Esophagus muscularis mucosa (tissue), 4 donors: Measurements from ENCODE around the gene SPEG. TPM values are rescaled to one million over a fixed set of nuclear protein-coding genes. Genes with fewer than 3 reads are reported as not detected.

Experiments
- DNase-seq: peaks from one replicate; pipeline ENCODE4 v3.0.0-alpha.2; 2017; ENCODE audit errors: extremely low spot score
- H3K27ac ChIP-seq, 4 donors: fragments of 200-600 bp; sonication (generic); replicated peaks in 1 of 4; 1 replicate in 3 of 4; 2 replicates in 1 of 4; pipeline ENCODE4 v1.5.1; 2016 to 2019; ENCODE audit warnings: mild to moderate bottlenecking in 1 of 4
- H3K27me3 ChIP-seq, 4 donors: fragments of 200-600 bp; sonication (generic); one replicate each; pipeline versions ENCODE4 v1.5.1 to v1.6.0; 2016 to 2019
- H3K36me3 ChIP-seq, 4 donors: fragments of 200-600 bp; sonication (generic); one replicate each; pipeline ENCODE4 v1.5.1; 2016 to 2019
- H3K4me1 ChIP-seq, 4 donors: fragments of 200-600 bp; sonication (generic); one replicate each; pipeline ENCODE4 v1.5.1; 2016 to 2019
- H3K4me3 ChIP-seq, 4 donors: fragments of 200-600 bp; sonication (generic); 1 replicate in 2 of 4; 2 replicates in 2 of 4; pipeline ENCODE4 v1.5.1; 2016 to 2019; ENCODE audit warnings: mild to moderate bottlenecking in 4 of 4, moderate library complexity in 1 of 4
- H3K9me3 ChIP-seq, 4 donors: fragments of 200-600 bp; sonication (generic); 1 replicate in 3 of 4; 2 replicates in 1 of 4; pipeline ENCODE4 v1.5.1; 2016 to 2019
- EP300 ChIP-seq: sonication (generic); formaldehyde crosslinking; IDR thresholded peaks from one replicate; pipeline ENCODE4 v1.6.1; 2017; ENCODE audit warnings: antibody characterized with exemption
- POLR2A ChIP-seq: fragments of 450-650 bp; IDR thresholded peaks from one replicate; pipeline ENCODE4 v1.6.1; 2017; ENCODE audit warnings: antibody characterized with exemption, moderate library complexity, mild to moderate bottlenecking, low read depth
- POLR2AphosphoS5 ChIP-seq, 2 donors: sonication (generic); formaldehyde crosslinking; IDR thresholded peaks; one replicate each; pipeline ENCODE4 v1.6.1; 2017; ENCODE audit warnings: antibody characterized with exemption in 2 of 2
- WGBS: methylation state at CpG from one replicate; pipeline ENCODE4 v1.1.5; 2018; 5-methylcytosine and 5-hydroxymethylcytosine counted together
- intact Hi-C: fragments of 100-400 bp; cut with DNase I; formaldehyde crosslinking; loops from one replicate; pipeline ENCODE4 v1.15.1; 2023
- total RNA-seq, 4 donors: library from RNA; depleted of rRNA; stranded (reverse); fragments of >200 nt; gene quantifications; one replicate each; pipeline versions ENCODE4 v1.1.0 to v1.2.1, GENCODE V29; 2016
- TF ChIP-seq, protein P1 (sequence below), 3 experiments: fragments of 200-600 bp in 2 of 3; fragments of 450-650 bp in 1 of 3; sonication (generic) in 2 of 3; IDR thresholded peaks; one replicate each; pipeline ENCODE4 v1.5.1; 2017 to 2019; ENCODE audit warnings: antibody characterized with exemption in 3 of 3, mild to moderate bottlenecking in 2 of 3, moderate library complexity in 1 of 3

The SPEG gene
- total RNA-seq, 4 donors from 2014 or later = 115 to 251 (median 180) TPM

DNA sequence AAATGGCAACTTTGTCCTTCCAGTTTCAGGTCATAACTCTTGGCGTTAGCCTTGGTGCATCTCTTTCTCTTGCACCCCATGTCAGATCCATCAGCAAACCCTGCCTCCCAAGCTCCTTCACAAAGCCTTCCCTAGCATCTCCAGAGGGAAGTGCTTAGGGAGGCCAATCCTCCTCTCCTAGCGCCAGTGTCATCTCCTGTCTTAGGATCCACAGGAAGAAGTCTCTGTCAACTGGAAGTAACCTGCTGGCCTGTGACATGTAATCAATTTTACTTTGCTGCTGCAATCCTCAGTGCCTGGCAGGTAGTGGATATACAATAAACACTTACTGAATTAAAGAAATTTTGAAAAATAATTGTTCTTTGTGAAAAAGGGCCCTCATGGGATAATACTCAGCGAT lies 39.0 kb upstream of the SPEG start:
- no peak overlapping the region for H3K27ac ChIP-seq

DNA sequence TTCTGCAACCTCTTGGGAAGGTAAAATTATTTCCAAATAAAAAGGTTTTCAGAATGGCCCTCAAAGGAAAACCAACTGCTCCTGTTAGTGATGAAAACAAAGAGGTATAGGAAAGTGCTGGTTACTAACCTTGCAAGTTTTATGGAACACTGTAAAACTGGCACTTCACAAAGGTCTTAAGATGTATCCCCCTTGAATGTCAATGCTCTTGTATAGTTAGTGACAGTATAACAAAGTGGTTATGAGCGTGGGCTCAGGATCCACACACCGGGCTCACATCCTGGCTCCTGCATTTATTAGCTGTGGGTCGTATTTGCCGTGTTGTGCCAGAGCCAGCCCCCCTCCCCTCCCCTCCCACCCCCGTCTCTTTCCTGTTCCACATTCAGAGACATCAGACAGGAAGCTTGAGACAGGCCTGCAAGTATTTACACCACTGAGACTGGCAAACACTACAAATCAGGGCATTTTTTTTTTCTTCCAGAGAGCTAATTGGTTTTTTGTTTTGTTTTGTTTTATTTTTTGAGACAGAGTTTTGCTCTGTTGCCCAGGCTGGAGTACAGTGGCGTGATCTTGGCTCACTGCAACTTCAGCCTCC lies 37.7 kb upstream of the SPEG start:
- whole genome bisulfite sequencing = 62% methylated on average over 6 of the region's 6 CpGs
- TF ChIP-seq EP300 (no peak), POLR2A (no peak), POLR2AphosphoS5 (IDR thresholded peaks at IDR 0.05) (no peak)
- TF ChIP-seq, protein P1, sequence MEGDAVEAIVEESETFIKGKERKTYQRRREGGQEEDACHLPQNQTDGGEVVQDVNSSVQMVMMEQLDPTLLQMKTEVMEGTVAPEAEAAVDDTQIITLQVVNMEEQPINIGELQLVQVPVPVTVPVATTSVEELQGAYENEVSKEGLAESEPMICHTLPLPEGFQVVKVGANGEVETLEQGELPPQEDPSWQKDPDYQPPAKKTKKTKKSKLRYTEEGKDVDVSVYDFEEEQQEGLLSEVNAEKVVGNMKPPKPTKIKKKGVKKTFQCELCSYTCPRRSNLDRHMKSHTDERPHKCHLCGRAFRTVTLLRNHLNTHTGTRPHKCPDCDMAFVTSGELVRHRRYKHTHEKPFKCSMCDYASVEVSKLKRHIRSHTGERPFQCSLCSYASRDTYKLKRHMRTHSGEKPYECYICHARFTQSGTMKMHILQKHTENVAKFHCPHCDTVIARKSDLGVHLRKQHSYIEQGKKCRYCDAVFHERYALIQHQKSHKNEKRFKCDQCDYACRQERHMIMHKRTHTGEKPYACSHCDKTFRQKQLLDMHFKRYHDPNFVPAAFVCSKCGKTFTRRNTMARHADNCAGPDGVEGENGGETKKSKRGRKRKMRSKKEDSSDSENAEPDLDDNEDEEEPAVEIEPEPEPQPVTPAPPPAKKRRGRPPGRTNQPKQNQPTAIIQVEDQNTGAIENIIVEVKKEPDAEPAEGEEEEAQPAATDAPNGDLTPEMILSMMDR (IDR thresholded peaks at IDR 0.05) = no peak
- intact Hi-C loops = no loop called here

More for the DNA sequence above, 39.0 kb upstream of the SPEG start:
- Histone ChIP-seq H3K9me3 (no peaks in the 10 kb centered on the region), H3K4me1 (peaks cover 0 to 18% (median 14%) of the 10 kb centered on the region in 4 donors), H3K27me3 (no peaks in the 10 kb centered on the region), H3K4me3 (no peak overlapping the region), H3K36me3 (no peaks in the 10 kb centered on the region)
- intact Hi-C loops = no loop called here
- DNase-seq = no peak
- 90% methylated on average over 3 of the region's 3 CpGs for WGBS
- no peak for TF ChIP-seq EP300

DNA sequence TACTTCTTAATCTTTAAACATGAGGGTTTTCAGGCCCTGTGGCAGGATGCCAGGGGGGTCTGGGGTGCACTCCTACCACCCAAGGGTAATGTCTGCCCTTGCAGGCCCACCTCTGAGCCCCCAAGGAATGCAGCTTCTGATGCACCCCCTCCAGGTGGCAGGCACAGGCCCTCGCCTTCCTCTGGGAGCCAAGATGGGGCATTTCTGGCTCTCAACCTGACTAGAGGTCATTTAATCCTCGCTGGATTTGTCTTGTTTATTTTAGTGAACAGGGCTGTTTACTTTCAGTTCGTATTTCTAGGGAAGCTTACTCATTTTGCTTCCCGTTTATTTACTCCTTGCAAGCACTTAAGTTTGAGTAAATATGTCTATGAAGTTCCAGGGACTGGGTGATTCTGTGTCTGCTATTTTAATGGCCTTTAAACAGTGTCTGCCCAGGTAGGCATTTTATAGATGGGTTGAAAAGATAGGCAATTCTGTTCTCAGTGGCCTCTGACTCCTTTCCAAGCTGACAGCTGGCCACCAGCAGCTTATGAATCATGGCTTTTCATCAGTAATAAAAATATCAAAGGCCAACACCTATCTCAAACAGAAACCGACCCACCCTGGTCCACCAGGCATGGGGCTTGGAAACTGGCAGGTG lies 35.8 kb upstream of the SPEG start:
- WGBS = 24% methylated on average over 5 of the region's 5 CpGs
- peak overlapping the region; percentile 40 to 60 (median 48) for H3K27ac ChIP-seq
- no peaks in the 10 kb centered on the region for H3K27me3 ChIP-seq
- TF ChIP-seq POLR2AphosphoS5 (IDR thresholded peaks at IDR 0.05) = no peak
- TF ChIP-seq EP300 = no peak
- TF ChIP-seq, protein P1 (IDR thresholded peaks at IDR 0.05) = no peak
- no peak for TF ChIP-seq POLR2A
- intact Hi-C loops = no loop called here
- no peaks in the 10 kb centered on the region for H3K36me3 ChIP-seq
- peaks cover 13 to 34% (median 29%) of the 10 kb centered on the region in 4 donors for H3K4me1 ChIP-seq
- no peak overlapping the region for H3K4me3 ChIP-seq
- DNase-seq = no peak
- H3K9me3 ChIP-seq = no peaks in the 10 kb centered on the region

More for the DNA sequence above, 37.7 kb upstream of the SPEG start:
- no peaks in the 10 kb centered on the region for H3K27me3 ChIP-seq
- peaks cover 0 to 18% (median 14%) of the 10 kb centered on the region in 4 donors for H3K4me1 ChIP-seq
- H3K9me3 ChIP-seq = no peaks in the 10 kb centered on the region
- H3K36me3 ChIP-seq = no peaks in the 10 kb centered on the region
- no peak for DNase-seq
- no peak overlapping the region for H3K4me3 ChIP-seq
- no peak overlapping the region for H3K27ac ChIP-seq

DNA sequence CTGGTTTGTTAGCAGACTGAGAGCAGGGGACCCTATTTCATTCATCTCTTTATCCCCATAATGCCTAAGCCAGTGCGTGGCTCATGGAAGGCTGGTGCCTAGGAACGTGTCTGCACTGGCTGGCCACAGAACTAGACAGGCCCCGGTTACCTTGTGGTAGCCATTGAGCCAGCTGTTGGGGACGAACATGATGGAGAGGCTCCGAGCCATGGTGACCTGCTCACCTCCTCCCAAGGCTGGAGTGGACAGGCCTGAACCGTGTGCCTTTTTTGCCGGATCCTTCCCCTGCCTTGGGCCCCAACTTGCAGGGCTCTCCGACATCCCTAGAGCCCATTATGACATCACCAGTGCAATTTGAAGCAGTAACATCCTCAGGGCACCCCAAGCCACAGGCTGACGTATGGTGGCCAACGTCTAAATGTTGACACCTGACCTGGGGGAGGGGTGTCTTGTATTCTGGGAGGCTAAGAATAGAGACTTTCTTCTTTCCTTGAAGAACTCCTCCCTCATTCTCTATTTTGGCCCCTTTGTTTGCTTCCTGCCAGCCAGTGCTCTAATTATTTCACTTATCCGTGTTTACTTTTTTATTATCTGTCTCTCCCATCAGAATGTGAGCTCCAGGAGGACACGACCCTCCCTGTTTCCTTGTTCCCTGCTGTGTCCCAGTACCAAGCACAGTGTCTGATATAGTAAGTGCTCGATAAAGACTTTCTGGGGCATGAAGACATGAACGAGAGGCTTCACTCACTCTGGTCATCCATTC lies 34.7 kb upstream of the SPEG start:
- WGBS = 69% methylated on average over 13 of the region's 14 CpGs
- intact Hi-C loops = loop anchor here (2.0 kb wide), 1 partner anchor 131 kb away; no protein-coding TSS in a partner anchor
- Histone ChIP-seq H3K4me3 (no peak overlapping the region), H3K27ac (peak overlapping the region in 1 of 4 donors; percentile 54), H3K9me3 (no peaks in the 10 kb centered on the region), H3K36me3 (no peaks in the 10 kb centered on the region), H3K4me1 (peaks cover 24 to 44% (median 39%) of the 10 kb centered on the region in 4 donors), H3K27me3 (no peaks in the 10 kb centered on the region)
- TF ChIP-seq POLR2A = no peak
- no peak for DNase-seq

DNA sequence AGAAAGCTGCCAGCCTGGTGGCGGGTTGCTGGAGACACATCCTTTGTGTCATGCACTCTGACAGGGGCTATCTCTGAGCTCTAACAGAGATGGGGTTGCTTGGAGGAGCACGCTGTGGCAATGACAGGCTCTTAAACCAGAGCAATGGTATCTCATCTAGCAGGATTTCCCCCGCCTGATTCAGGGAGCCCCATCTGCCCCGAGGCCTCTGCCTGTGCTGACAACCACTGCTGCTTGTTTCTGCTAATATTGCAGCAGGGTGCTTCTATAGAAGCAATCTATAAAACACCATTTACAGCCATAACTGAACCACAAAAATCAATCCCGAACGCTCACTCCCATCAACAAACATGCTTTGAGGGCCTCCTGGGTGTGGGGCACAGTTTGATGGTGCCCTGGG lies 34.1 kb upstream of the SPEG start:
- DNase-seq = no peak
- Histone ChIP-seq H3K4me1 (peaks cover 27 to 51% (median 46%) of the 10 kb centered on the region in 4 donors), H3K9me3 (no peaks in the 10 kb centered on the region), H3K27ac (no peak overlapping the region), H3K36me3 (no peaks in the 10 kb centered on the region), H3K4me3 (no peak overlapping the region), H3K27me3 (no peaks in the 10 kb centered on the region)
- TF ChIP-seq, protein P1 (IDR thresholded peaks at IDR 0.05) = no peak
- no peak for TF ChIP-seq POLR2AphosphoS5 (IDR thresholded peaks at IDR 0.05)
- TF ChIP-seq EP300 = no peak
- TF ChIP-seq POLR2A = no peak
- intact Hi-C loops = loop anchor here (2.0 kb wide), 1 partner anchor 130 kb away; no protein-coding TSS in a partner anchor
- WGBS = 50% methylated on average over 5 of the region's 6 CpGs
